ENCODE results near the gene DMC1. TPM values are rescaled to one million over a fixed set of nuclear protein-coding genes. Genes with fewer than 3 reads are reported as not detected.

DMC1 gene
- total RNA-seq, 1 experiment from 2014 or later: 0.89 TPM

- H2AFZ ChIP-seq (ENCODE audit: low read depth, low read length, poor library complexity, severe bottlenecking): no peak overlapping the region
- POLR2A ChIA-PET: interaction anchor here (0.7 kb wide), 1 partner anchor 65 kb away, joined by 4 read pairs; no protein-coding TSS in a partner anchor
- CTCF ChIA-PET: no interaction called here
- H3K9me3 ChIP-seq (ENCODE audit: control insufficient read depth in 1 of 2, insufficient read depth in 1 of 2, low read depth in 1 of 2, low read length in 2 of 2): no peaks in the 10 kb centered on the region
- no peaks in the 10 kb centered on the region for H4K20me1 ChIP-seq (ENCODE audit: insufficient read depth)
- peaks cover 15 to 24% of the 10 kb centered on the region in 2 experiments for H3K4me1 ChIP-seq (ENCODE audit: control insufficient read depth in 1 of 2, insufficient read depth in 2 of 2, low read length in 2 of 2)
- H3K36me3 ChIP-seq (ENCODE audit: control insufficient read depth in 1 of 2, insufficient read depth in 2 of 2, low read length in 2 of 2): no peaks in the 10 kb centered on the region
- no peak overlapping the region for H3K27ac ChIP-seq (ENCODE audit: low read depth, low read length)
- H3K4me2 ChIP-seq (ENCODE audit: low read length): peak overlapping the region; percentile 50
- no peak overlapping the region for H3K4me3 ChIP-seq (replicated peaks in 1 of 2; ENCODE audit: low read depth in 1 of 2, low read length in 2 of 2)
- ATAC-seq: no peak
- no peak overlapping the region for H3K9ac ChIP-seq (ENCODE audit: low read length)
- no peak for DNase-seq (ENCODE audit: low read depth, low spot score)
- H3K9me2 ChIP-seq (ENCODE audit: insufficient read depth): no peaks in the 10 kb centered on the region
- H3K27me3 ChIP-seq (ENCODE audit: insufficient read depth, low read length): no peaks in the 10 kb centered on the region
- no TSS peak for BruUV-seq (replicated peaks)
- intact Hi-C loops (cut with micrococcal nuclease): no loop called here
- no peak for TF ChIP-seq TCF7L2 (IDR thresholded peaks at IDR 0.05; ENCODE audit: borderline replicate concordance, extremely low read depth, insufficient read depth, insufficient read length)
- H3K79me2 ChIP-seq (ENCODE audit: insufficient read depth, low read length): no peaks in the 10 kb centered on the region
- RAD21 ChIA-PET (ENCODE audit: low non-redundant PET in 1 of 2, low total read pairs in 2 of 2, uncharacterized antibody in 2 of 2, unreplicated experiment in 2 of 2): no interaction called here
Observed at GRCh38 chr22:38607680-38608079, 37.7 kb upstream of the DMC1 start.

- intact Hi-C loops (cut with micrococcal nuclease): no loop called here
Observed at GRCh38 chr22:38602166-38602565, 32.2 kb upstream of the DMC1 start.

More at GRCh38 chr22:38602166-38602565, 32.2 kb upstream of the DMC1 start:
- ChIA-PET CTCF (no interaction called here), RAD21 (ENCODE audit: low non-redundant PET in 1 of 2, low total read pairs in 2 of 2, uncharacterized antibody in 2 of 2, unreplicated experiment in 2 of 2) (no interaction called here), POLR2A (no interaction called here)
- no peak overlapping the region for H3K27ac ChIP-seq (ENCODE audit: low read depth, low read length)
- no peak overlapping the region for H3K4me3 ChIP-seq (replicated peaks in 1 of 2; ENCODE audit: low read depth in 1 of 2, low read length in 2 of 2)
- H4K20me1 ChIP-seq (ENCODE audit: insufficient read depth): no peaks in the 10 kb centered on the region
- ATAC-seq (no peak), DNase-seq (ENCODE audit: low read depth, low spot score) (no peak)
- TF ChIP-seq SP1 (IDR thresholded peaks at IDR 0.05; ENCODE audit: low read depth) (no peak), CEBPB (IDR thresholded peaks at IDR 0.05; ENCODE audit: low read depth) (no peak), POLR2AphosphoS5 (IDR thresholded peaks at IDR 0.05; ENCODE audit: low read depth, low read length) (no peak), YY1 (IDR thresholded peaks at IDR 0.05; ENCODE audit: extremely low read depth, insufficient replicate concordance, low read depth, low read length) (no peak), EZH2 (IDR thresholded peaks at IDR 0.05) (no peak), ZBTB33 (IDR thresholded peaks at IDR 0.05; ENCODE audit: extremely low read depth, insufficient replicate concordance, low read length) (no peak), REST (IDR thresholded peaks at IDR 0.05; ENCODE audit: low read depth) (no peak)
- no peaks in the 10 kb centered on the region; a peak in 1 of 4 replicates for H3K36me3 ChIP-seq (ENCODE audit: control insufficient read depth in 1 of 2, insufficient read depth in 2 of 2, low read length in 2 of 2)
- H3K79me2 ChIP-seq (ENCODE audit: insufficient read depth, low read length): no peaks in the 10 kb centered on the region
- H3K4me2 ChIP-seq (ENCODE audit: low read length): no peak overlapping the region
- H2AFZ ChIP-seq (ENCODE audit: low read depth, low read length, poor library complexity, severe bottlenecking): no peak overlapping the region
- no peaks in the 10 kb centered on the region for H3K9me2 ChIP-seq (ENCODE audit: insufficient read depth)
- H3K9me3 ChIP-seq (ENCODE audit: control insufficient read depth in 1 of 2, insufficient read depth in 1 of 2, low read depth in 1 of 2, low read length in 2 of 2): no peaks in the 10 kb centered on the region
- no peak overlapping the region for H3K9ac ChIP-seq (ENCODE audit: low read length)
- no peaks in the 10 kb centered on the region for H3K27me3 ChIP-seq (ENCODE audit: insufficient read depth, low read length)
- H3K4me1 ChIP-seq (ENCODE audit: control insufficient read depth in 1 of 2, insufficient read depth in 2 of 2, low read length in 2 of 2): peaks cover 10 to 18% of the 10 kb centered on the region in 2 experiments
- no TSS peak for BruUV-seq (replicated peaks)

Data from HCT116 (cell line).